ENCODE data around the gene VEPH1.

- TF ChIP-seq CTCF (IDR thresholded peaks at IDR 0.05) (no peak), SIN3A (IDR thresholded peaks at IDR 0.05; ENCODE audit: borderline replicate concordance, insufficient read depth, low read depth, low read length) (no peak), POLR2AphosphoS5 (IDR thresholded peaks at IDR 0.05; ENCODE audit: low read depth, low read length) (no peak), TCF7L2 (IDR thresholded peaks at IDR 0.05; ENCODE audit: low read depth, low read length) (no peak)
Observed at GRCh38 chr3:157414861-157415260, 88.4 kb downstream of the VEPH1 start.
